OCI-LY1 (cell line): ENCODE measurements around the gene GAPDHS.

Experiments used
- CTCF ChIP-seq: fragments of 200-600 bp; sonication (generic), shearing (Covaris generic); IDR thresholded peaks from 2 replicates; pipeline ENCODE4 v1.5.1; 2017; ENCODE audit warnings: mild to moderate bottlenecking, antibody characterized with exemption, low read length, moderate library complexity, mixed read lengths
- EZH2 ChIP-seq: fragments of 200-600 bp; sonication (generic), shearing (Covaris generic); IDR thresholded peaks from 2 replicates; pipeline ENCODE4 v1.8.0; 2017; ENCODE audit warnings: borderline replicate concordance, mixed run types, mild to moderate bottlenecking, antibody characterized with exemption, low read length, moderate library complexity, mixed read lengths

DNA sequence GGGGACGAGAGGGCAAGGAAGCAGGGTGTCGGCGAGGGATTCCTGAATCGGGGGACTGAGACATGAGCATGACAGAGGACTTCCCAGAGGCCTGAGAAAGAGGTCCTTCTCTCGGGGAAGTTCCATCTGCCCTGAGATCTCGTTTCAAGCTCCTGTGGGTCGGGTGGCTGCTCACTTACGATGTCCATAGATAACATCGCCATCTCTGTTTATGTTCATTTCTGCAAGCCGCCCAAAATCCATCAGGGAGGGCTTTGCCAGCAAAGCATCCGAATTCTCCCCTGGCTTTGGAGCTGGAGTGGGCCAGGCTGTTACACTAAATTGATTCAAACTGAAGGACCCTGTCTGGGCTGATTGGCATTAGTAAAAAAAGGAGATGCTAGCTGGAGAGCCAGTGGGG lies 25.7 kb upstream of the GAPDHS start:
- TF ChIP-seq CTCF, result no peak
- no peak for TF ChIP-seq EZH2
